ENCODE data around the gene UBFD1.

DNA sequence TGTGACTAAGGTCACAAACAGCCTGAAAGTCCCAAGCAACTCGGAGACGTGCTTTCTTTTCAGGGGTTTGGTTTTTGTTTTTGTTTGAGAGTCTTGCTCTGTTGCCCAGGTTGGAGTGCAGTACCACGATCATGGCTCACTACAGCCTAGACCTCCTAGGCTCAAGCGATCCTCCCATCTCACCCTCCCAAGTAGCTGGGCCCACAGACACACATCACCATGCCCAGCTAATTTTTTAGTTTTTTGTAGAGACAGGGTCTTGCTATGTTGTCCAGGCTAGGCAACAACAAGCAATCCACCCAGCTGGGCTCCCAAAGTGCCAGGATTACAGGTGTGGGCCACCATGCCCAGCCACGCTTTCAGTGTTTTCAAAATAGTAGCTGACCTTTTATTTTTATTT lies 27.5 kb upstream of the UBFD1 start:
- TF ChIP-seq, protein P1, sequence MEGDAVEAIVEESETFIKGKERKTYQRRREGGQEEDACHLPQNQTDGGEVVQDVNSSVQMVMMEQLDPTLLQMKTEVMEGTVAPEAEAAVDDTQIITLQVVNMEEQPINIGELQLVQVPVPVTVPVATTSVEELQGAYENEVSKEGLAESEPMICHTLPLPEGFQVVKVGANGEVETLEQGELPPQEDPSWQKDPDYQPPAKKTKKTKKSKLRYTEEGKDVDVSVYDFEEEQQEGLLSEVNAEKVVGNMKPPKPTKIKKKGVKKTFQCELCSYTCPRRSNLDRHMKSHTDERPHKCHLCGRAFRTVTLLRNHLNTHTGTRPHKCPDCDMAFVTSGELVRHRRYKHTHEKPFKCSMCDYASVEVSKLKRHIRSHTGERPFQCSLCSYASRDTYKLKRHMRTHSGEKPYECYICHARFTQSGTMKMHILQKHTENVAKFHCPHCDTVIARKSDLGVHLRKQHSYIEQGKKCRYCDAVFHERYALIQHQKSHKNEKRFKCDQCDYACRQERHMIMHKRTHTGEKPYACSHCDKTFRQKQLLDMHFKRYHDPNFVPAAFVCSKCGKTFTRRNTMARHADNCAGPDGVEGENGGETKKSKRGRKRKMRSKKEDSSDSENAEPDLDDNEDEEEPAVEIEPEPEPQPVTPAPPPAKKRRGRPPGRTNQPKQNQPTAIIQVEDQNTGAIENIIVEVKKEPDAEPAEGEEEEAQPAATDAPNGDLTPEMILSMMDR (IDR thresholded peaks at IDR 0.05): no peak
- TF ChIP-seq POLR2A (IDR thresholded peaks at IDR 0.05): no peak
